Liver (tissue), 9 donors: Measurements from ENCODE around the gene HYCC1. TPM values are rescaled to one million over a fixed set of nuclear protein-coding genes. Genes with fewer than 3 reads are reported as not detected.
"Not testable (repeated sequence)": the region's sequence is repeated elsewhere in the genome, so short reads cannot be mapped to it uniquely, and the experiment has no call there.

ENCODE experiments used
- DNase-seq: peaks from one replicate; pipeline ENCODE4 v3.0.0-alpha.2; 2017; ENCODE audit warnings: low spot score
- H3K27ac ChIP-seq, 2 donors: one replicate each; pipeline ENCODE4 v1.7.0; 2013; ENCODE audit warnings: inconsistent platforms in 2 of 2, low read length in 2 of 2, control low read depth in 1 of 2, low read depth in 1 of 2, mild to moderate bottlenecking in 1 of 2
- H3K27me3 ChIP-seq, 4 donors: one replicate each; pipeline versions ENCODE4 v1.6.1 to v1.7.0; 2013; ENCODE audit warnings: low read length in 3 of 4, inconsistent platforms in 1 of 4, mild to moderate bottlenecking in 1 of 4, moderate library complexity in 1 of 4; ENCODE audit not compliant: control insufficient read depth in 4 of 4, insufficient read depth in 4 of 4
- H3K36me3 ChIP-seq, 4 donors: one replicate each; pipeline versions ENCODE4 v1.6.1 to v1.7.0; 2013; ENCODE audit warnings: low read length in 3 of 4, mild to moderate bottlenecking in 3 of 4, low read depth in 1 of 4, moderate library complexity in 1 of 4; ENCODE audit not compliant: control insufficient read depth in 4 of 4, insufficient read depth in 3 of 4
- H3K4me1 ChIP-seq, 4 donors: one replicate each; pipeline versions ENCODE4 v1.6.1 to v1.7.0; 2013; ENCODE audit warnings: low read length in 3 of 4, mild to moderate bottlenecking in 3 of 4, moderate library complexity in 1 of 4; ENCODE audit not compliant: control insufficient read depth in 4 of 4, insufficient read depth in 4 of 4
- H3K4me3 ChIP-seq, 3 donors: one replicate each; pipeline versions ENCODE4 v1.6.1 to v1.7.0; 2013; ENCODE audit warnings: low read length in 3 of 3, control low read depth in 1 of 3, low read depth in 1 of 3, mild to moderate bottlenecking in 1 of 3
- H3K9ac ChIP-seq, 2 donors: one replicate each; pipeline ENCODE4 v1.7.0; 2013; ENCODE audit warnings: low read length in 2 of 2, mild to moderate bottlenecking in 2 of 2, moderate library complexity in 2 of 2, control low read depth in 1 of 2, low read depth in 1 of 2
- H3K9me3 ChIP-seq, 4 donors: one replicate each; pipeline versions ENCODE4 v1.6.1 to v1.7.0; 2013; ENCODE audit warnings: low read length in 3 of 4; ENCODE audit not compliant: control insufficient read depth in 4 of 4
- ATF3 ChIP-seq: IDR thresholded peaks from 2 replicates; pipeline ENCODE4 v1.6.1; 2016; ENCODE audit warnings: antibody characterized with exemption
- CTCF ChIP-seq: fragments of 150-350 bp; IDR thresholded peaks from 2 replicates; pipeline ENCODE4 v1.5.1; 2017; ENCODE audit warnings: improper control_type of control experiment, low read depth, low read length; ENCODE audit not compliant: missing input control
- EGR1 ChIP-seq, 2 donors: IDR thresholded peaks; 2 replicates each; pipeline ENCODE4 v1.6.1; 2016 to 2018; ENCODE audit warnings: antibody characterized with exemption in 2 of 2, low read depth in 2 of 2
- FOXA1 ChIP-seq: IDR thresholded peaks from 2 replicates; pipeline ENCODE4 v1.6.1; 2016; ENCODE audit warnings: antibody characterized with exemption
- FOXA2 ChIP-seq: IDR thresholded peaks from 2 replicates; pipeline ENCODE4 v1.6.1; 2016; ENCODE audit warnings: antibody characterized with exemption
- HNF4A ChIP-seq, 2 donors: conservative IDR thresholded peaks; 2 replicates each; pipeline ENCODE4 v1.6.1; 2016; ENCODE audit warnings: antibody characterized with exemption in 2 of 2, mild to moderate bottlenecking in 2 of 2
- HNF4G ChIP-seq: IDR thresholded peaks from 2 replicates; pipeline ENCODE4 v1.6.1; 2016; ENCODE audit warnings: antibody characterized with exemption
- MAX ChIP-seq: IDR thresholded peaks from 2 replicates; pipeline ENCODE4 v1.6.1; 2016; ENCODE audit warnings: antibody characterized with exemption
- NR2F2 ChIP-seq: IDR thresholded peaks from 2 replicates; pipeline ENCODE4 v1.6.1; 2016; ENCODE audit warnings: antibody characterized with exemption
- RAD21 ChIP-seq, 2 donors: IDR thresholded peaks; 2 replicates each; pipeline ENCODE4 v1.6.1; 2016; ENCODE audit warnings: antibody characterized with exemption in 2 of 2, mild to moderate bottlenecking in 2 of 2
- RXRA ChIP-seq, 2 donors: IDR thresholded peaks; 2 replicates each; pipeline ENCODE4 v1.6.1; 2017 to 2018; ENCODE audit warnings: antibody characterized with exemption in 2 of 2, mild to moderate bottlenecking in 1 of 2
- SP1 ChIP-seq: IDR thresholded peaks from 2 replicates; pipeline ENCODE4 v1.6.1; 2018; ENCODE audit warnings: antibody characterized with exemption, mild to moderate bottlenecking
- TAF1 ChIP-seq: conservative IDR thresholded peaks from 2 replicates; pipeline ENCODE4 v1.6.1; 2016; ENCODE audit warnings: antibody characterized with exemption, mild to moderate bottlenecking
- YY1 ChIP-seq: IDR thresholded peaks from 2 replicates; pipeline ENCODE4 v1.6.1; 2016; ENCODE audit warnings: antibody characterized with exemption, mild to moderate bottlenecking
- ZBTB33 ChIP-seq: IDR thresholded peaks from 2 replicates; pipeline ENCODE4 v1.6.1; 2016; ENCODE audit warnings: antibody characterized with exemption
- WGBS: extraction: QIAGEN DNeasy Blood & Tissue Kit; methylation state at CpG from one replicate; pipeline ENCODE4 v1.1.7; 2013; 5-methylcytosine and 5-hydroxymethylcytosine counted together
- polyA plus RNA-seq, 2 donors: library from polyadenylated mRNA; stranded (reverse) in 1 of 2; unstranded in 1 of 2; fragments of 200-250 nt in 1 of 2; fragments of >200 nt in 1 of 2; fragmentation: Nextera tagmentation in 1 of 2; extraction: Ambion mirVana in 1 of 2; gene quantifications; one replicate each; pipeline versions ENCODE4 v1.2.1 to v1.2.3, GENCODE V29; 2013 to 2015
- total RNA-seq, 2 donors: library from RNA; depleted of rRNA; stranded (reverse); fragments of >200 nt; gene quantifications; one replicate each; pipeline ENCODE4 v1.2.3, GENCODE V29; 2014
- donor health status: healthy.
- donor health status: healthy.
- donor health status: healthy.
- donor health status: healthy.
- donor health status: healthy.

HYCC1 gene
- total and polyA plus RNA-seq, 4 donors, result 5.6 to 19.0 (median 10.6) TPM

- WGBS, result 99% methylated on average over 1 of the region's 1 CpG
- DNase-seq, result no peak
- H3K4me3 ChIP-seq, result no peak overlapping the region
- H3K9me3 ChIP-seq, result no peaks in the 10 kb centered on the region
- H3K4me1 ChIP-seq, result no peaks in the 10 kb centered on the region
- H3K27me3 ChIP-seq, result no peaks in the 10 kb centered on the region
- no peak for TF ChIP-seq ATF3
- no peak for TF ChIP-seq RAD21 (IDR thresholded peaks at IDR 0.05)
- TF ChIP-seq TAF1, result no peak
- TF ChIP-seq HNF4A (conservative IDR thresholded peaks at IDR 0.05), result no peak
- no peak for TF ChIP-seq FOXA2
- TF ChIP-seq NR2F2, result no peak
- no peak for TF ChIP-seq MAX
- TF ChIP-seq FOXA1, result no peak
- TF ChIP-seq CTCF, result no peak
- TF ChIP-seq ZBTB33, result no peak
- no peak for TF ChIP-seq YY1
- TF ChIP-seq HNF4G, result no peak
- no peak overlapping the region for H3K27ac ChIP-seq
- H3K36me3 ChIP-seq, result peaks cover 0 to 6% (median under 1%) of the 10 kb centered on the region in 4 donors
- no peak overlapping the region for H3K9ac ChIP-seq
Measured at GRCh38 chr7:22979861-22980260, 34.1 kb downstream of the HYCC1 start.

- H3K36me3 ChIP-seq, result peaks cover 0 to 6% (median under 1%) of the 10 kb centered on the region in 4 donors
- H3K9me3 ChIP-seq, result no peaks in the 10 kb centered on the region
- no peaks in the 10 kb centered on the region for H3K27me3 ChIP-seq
- no peak for DNase-seq
- H3K27ac ChIP-seq, result no peak overlapping the region
- H3K4me1 ChIP-seq, result no peaks in the 10 kb centered on the region
- H3K9ac ChIP-seq, result no peak overlapping the region
- no peak for TF ChIP-seq HNF4G
- no peak for TF ChIP-seq FOXA1
- no peak for TF ChIP-seq SP1
- TF ChIP-seq RAD21 (IDR thresholded peaks at IDR 0.05), result no peak
- no peak for TF ChIP-seq RXRA (IDR thresholded peaks at IDR 0.05)
- no peak for TF ChIP-seq ATF3
- no peak for TF ChIP-seq EGR1 (IDR thresholded peaks at IDR 0.05; ENCODE audit: low read depth in 2 of 2)
- no peak overlapping the region for H3K4me3 ChIP-seq
- WGBS, result 98% methylated on average over 2 of the region's 2 CpGs
Measured at GRCh38 chr7:22979251-22979650, 34.7 kb downstream of the HYCC1 start.

GRCh38 chr7:22974636-22975035 is 39.3 kb downstream of the HYCC1 start:
- H3K9ac ChIP-seq, H3K9me3 ChIP-seq, H3K36me3 ChIP-seq, H3K27me3 ChIP-seq, DNase-seq, H3K4me3 ChIP-seq, H3K4me1 ChIP-seq, H3K27ac ChIP-seq: not testable (repeated sequence)
- 90% methylated on average over 3 of the region's 3 CpGs for WGBS
